Measurements from ENCODE around the gene UROS. TPM values are rescaled to one million over a fixed set of nuclear protein-coding genes. Genes with fewer than 3 reads are reported as not detected.

UROS gene
- total and polyA plus RNA-seq, 2 of the 4 experiments (the other 2 are of a cell fraction), result 48.7 to 56.5 TPM

- Histone ChIP-seq H3K27ac (ENCODE audit: insufficient read depth, low read length) (no peak overlapping the region), H2BK120ac (ENCODE audit: low read depth, low read length) (no peak overlapping the region), H3K27me3 (ENCODE audit: control insufficient read depth, insufficient read depth, low read length) (no peaks in the 10 kb centered on the region), H3K9me3 (ENCODE audit: control insufficient read depth, insufficient read depth, low read length) (no peaks in the 10 kb centered on the region), H4K20me1 (ENCODE audit: insufficient read depth, low read length) (no peaks in the 10 kb centered on the region), H2AK5ac (ENCODE audit: low read depth, low read length) (no peak overlapping the region), H3K56ac (ENCODE audit: extremely low read depth, insufficient read depth, low read length) (no peak overlapping the region), H2BK20ac (ENCODE audit: low read depth, low read length) (no peak overlapping the region), H2AFZ (replicated peaks; ENCODE audit: low read length, poor library complexity) (no peak overlapping the region), H4K91ac (ENCODE audit: insufficient read depth, low read depth, low read length) (no peak overlapping the region), H3K14ac (replicated peaks; ENCODE audit: low read depth, low read length) (no peak overlapping the region), H2BK5ac (ENCODE audit: low read depth, low read length, poor library complexity, severe bottlenecking) (no peak overlapping the region), H2AK9ac (replicated peaks; ENCODE audit: low read depth, low read length, poor library complexity) (no peak overlapping the region), H3K9ac (ENCODE audit: low read depth, low read length) (no peak overlapping the region), H4K8ac (ENCODE audit: low read depth in 2 of 2, low read length in 2 of 2) (no peak overlapping the region), H3K36me3 (ENCODE audit: control insufficient read depth, insufficient read depth, low read length) (peaks cover 30% of the 10 kb centered on the region), H2BK15ac (ENCODE audit: low read depth, low read length) (no peak overlapping the region), H3K79me1 (ENCODE audit: low read depth in 1 of 2, low read length in 2 of 2) (no peaks in the 10 kb centered on the region), H3K9me1 (ENCODE audit: insufficient read depth, low read length) (peaks cover 3% of the 10 kb centered on the region), H3K23ac (ENCODE audit: low read depth, low read length) (no peak overlapping the region), H3K4me1 (ENCODE audit: control insufficient read depth, insufficient read depth, low read length) (no peaks in the 10 kb centered on the region), H3K4me3 (ENCODE audit: insufficient read depth, low read depth, low read length) (no peak overlapping the region), H3K4me2 (ENCODE audit: low read depth, low read length) (no peak overlapping the region), H3K18ac (ENCODE audit: low read depth, low read length) (no peak overlapping the region), H4K5ac (ENCODE audit: low read depth, low read length) (no peak overlapping the region), H3K4ac (ENCODE audit: low read depth, low read length) (no peak overlapping the region)
- CTCF ChIA-PET, result interaction anchor here (0.8 kb wide), 1 partner anchor 11 kb away, joined by 4 read pairs; no protein-coding TSS in a partner anchor
- ATAC-seq (ENCODE audit: low read depth) (no peak), DNase-seq (no peak)
- POLR2A ChIA-PET (ENCODE audit: unreplicated experiment), result no interaction called here
- dilution Hi-C loops (cut with HindIII; ENCODE audit: low sequenced_read_pairs, unreplicated experiment), result no loop called here
- no TSS peak for BruUV-seq (replicated peaks)
- intact Hi-C loops (cut with micrococcal nuclease), result no loop called here
- WGBS, 2 experiments (ENCODE audit: extremely low coverage in 2 of 2, insufficient read length in 1 of 2), result 96% methylated on average over 4 of the region's 8 CpGs; no CpG with 5 or more reads in 1 of the 2 experiments
- no peak for TF ChIP-seq USF2 (IDR thresholded peaks at IDR 0.05; ENCODE audit: low read depth, low read length)
- TF ChIP-seq BHLHE40 (IDR thresholded peaks at IDR 0.05; ENCODE audit: low read depth, low read length), result no peak
- TF ChIP-seq RCOR1 (IDR thresholded peaks at IDR 0.05; ENCODE audit: insufficient replicate concordance, low read length), result no peak
- in situ Hi-C loops (cut with MboI; ENCODE audit: low sequenced_read_pairs), result no loop called here
Measured at GRCh38 chr10:125797424-125797823, 25.6 kb downstream of the UROS start.

All from IMR-90 (cell line).